GM10847 (cell line): Measurements from ENCODE around the gene TSHR.

ENCODE experiments used
- POLR2A ChIP-seq: IDR thresholded peaks from 2 replicates; pipeline ENCODE4 v1.6.1; 2011; ENCODE audit not compliant: insufficient read length; ENCODE audit errors: extremely low read depth

The TSHR gene

GRCh38 chr14:81169267-81169666, 213.8 kb downstream of the TSHR start:
- no peak for TF ChIP-seq POLR2A

GRCh38 chr14:81169711-81170103, 214.3 kb downstream of the TSHR start:
- TF ChIP-seq POLR2A: no peak

GRCh38 chr14:81170104-81170828, 214.8 kb downstream of the TSHR start:
- peak; percentile 58 for TF ChIP-seq POLR2A

GRCh38 chr14:81170829-81171195, 215.4 kb downstream of the TSHR start:
- TF ChIP-seq POLR2A: no peak

- TF ChIP-seq POLR2A: no peak
Measured at GRCh38 chr14:81172353-81172752, 216.9 kb downstream of the TSHR start.

- no peak for TF ChIP-seq POLR2A
Measured at GRCh38 chr14:81172881-81173280, 217.5 kb downstream of the TSHR start.

- no peak for TF ChIP-seq POLR2A
Measured at GRCh38 chr14:81176241-81176640, 220.8 kb downstream of the TSHR start.

- no peak for TF ChIP-seq POLR2A
Measured at GRCh38 chr14:81177225-81177624, 221.8 kb downstream of the TSHR start.

- TF ChIP-seq POLR2A: no peak
Measured at GRCh38 chr14:81178063-81178462, 222.6 kb downstream of the TSHR start.

GRCh38 chr14:81179631-81180030, 224.2 kb downstream of the TSHR start:
- TF ChIP-seq POLR2A: no peak

- TF ChIP-seq POLR2A: no peak
Measured at GRCh38 chr14:81187832-81188522, 232.6 kb downstream of the TSHR start.

GRCh38 chr14:81192594-81192993, 237.2 kb downstream of the TSHR start:
- no peak for TF ChIP-seq POLR2A

- no peak for TF ChIP-seq POLR2A
Measured at GRCh38 chr14:81193924-81194633, 238.7 kb downstream of the TSHR start.
